Colonic mucosa (tissue), 4 donors: ENCODE data around the gene COA5. TPM values are rescaled to one million over a fixed set of nuclear protein-coding genes. Genes with fewer than 3 reads are reported as not detected.

Experiments used
- DNase-seq: peaks from one replicate; pipeline ENCODE4 v3.0.0-alpha.2; 2020
- H3K27ac ChIP-seq: fragments of 200-600 bp; one replicate; pipeline ENCODE4 v1.8.0; 2021
- H3K27me3 ChIP-seq: fragments of 200-600 bp; one replicate; pipeline ENCODE4 v1.8.0; 2021
- H3K36me3 ChIP-seq: fragments of 200-600 bp; one replicate; pipeline ENCODE4 v1.8.0; 2021
- H3K4me1 ChIP-seq: fragments of 200-600 bp; one replicate; pipeline ENCODE4 v1.8.0; 2021; ENCODE audit warnings: mild to moderate bottlenecking
- H3K4me3 ChIP-seq: fragments of 200-600 bp; one replicate; pipeline ENCODE4 v1.8.0; 2021
- H3K9ac ChIP-seq, 2 donors: one replicate each; pipeline ENCODE4 v1.7.0; 2013; ENCODE audit warnings: control low read depth in 2 of 2, low read depth in 2 of 2, low read length in 2 of 2
- H3K9me3 ChIP-seq: fragments of 200-600 bp; one replicate; pipeline ENCODE4 v1.8.0; 2021
- intact Hi-C: fragments of 100-400 bp; cut with DNase I; formaldehyde crosslinking; loops from one replicate; pipeline ENCODE4 v1.14.1; 2022
- total RNA-seq, 2 donors: library from RNA; stranded (reverse); fragmentation: NEBNext Ultra II Directional in 1 of 2; extraction: Animal tissue kit (Norgen Biotek cat#: 25700) in 1 of 2; gene quantifications; one replicate each; pipeline ENCODE4 v1.2.1, GENCODE V29; 2021
- TF ChIP-seq, protein P1 (sequence below): fragments of 200-600 bp; IDR thresholded peaks from one replicate; pipeline ENCODE4 v1.8.0; 2022; ENCODE audit warnings: antibody characterized with exemption, mild to moderate bottlenecking
- donor health status: healthy.
- donor health status: DM: no; HTN: no; CAD: no.
- donor health status: DM: no; HTN: no; CAD: no.

Gene COA5
- total RNA-seq, 2 donors from 2014 or later = 23.5 to 27.1 TPM

- no peaks in the 10 kb centered on the region for H3K4me1 ChIP-seq
- TF ChIP-seq, protein P1, sequence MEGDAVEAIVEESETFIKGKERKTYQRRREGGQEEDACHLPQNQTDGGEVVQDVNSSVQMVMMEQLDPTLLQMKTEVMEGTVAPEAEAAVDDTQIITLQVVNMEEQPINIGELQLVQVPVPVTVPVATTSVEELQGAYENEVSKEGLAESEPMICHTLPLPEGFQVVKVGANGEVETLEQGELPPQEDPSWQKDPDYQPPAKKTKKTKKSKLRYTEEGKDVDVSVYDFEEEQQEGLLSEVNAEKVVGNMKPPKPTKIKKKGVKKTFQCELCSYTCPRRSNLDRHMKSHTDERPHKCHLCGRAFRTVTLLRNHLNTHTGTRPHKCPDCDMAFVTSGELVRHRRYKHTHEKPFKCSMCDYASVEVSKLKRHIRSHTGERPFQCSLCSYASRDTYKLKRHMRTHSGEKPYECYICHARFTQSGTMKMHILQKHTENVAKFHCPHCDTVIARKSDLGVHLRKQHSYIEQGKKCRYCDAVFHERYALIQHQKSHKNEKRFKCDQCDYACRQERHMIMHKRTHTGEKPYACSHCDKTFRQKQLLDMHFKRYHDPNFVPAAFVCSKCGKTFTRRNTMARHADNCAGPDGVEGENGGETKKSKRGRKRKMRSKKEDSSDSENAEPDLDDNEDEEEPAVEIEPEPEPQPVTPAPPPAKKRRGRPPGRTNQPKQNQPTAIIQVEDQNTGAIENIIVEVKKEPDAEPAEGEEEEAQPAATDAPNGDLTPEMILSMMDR = no peak
- H3K9ac ChIP-seq = no peak overlapping the region
- DNase-seq = peak; percentile 13
- H3K27me3 ChIP-seq = no peaks in the 10 kb centered on the region
- H3K9me3 ChIP-seq = no peaks in the 10 kb centered on the region
- intact Hi-C loops = no loop called here
- H3K4me3 ChIP-seq = no peak overlapping the region
- no peak overlapping the region for H3K27ac ChIP-seq
- H3K36me3 ChIP-seq = no peaks in the 10 kb centered on the region
Observed at GRCh38 chr2:98577313-98577712, 31.0 kb downstream of the COA5 start.

DNA sequence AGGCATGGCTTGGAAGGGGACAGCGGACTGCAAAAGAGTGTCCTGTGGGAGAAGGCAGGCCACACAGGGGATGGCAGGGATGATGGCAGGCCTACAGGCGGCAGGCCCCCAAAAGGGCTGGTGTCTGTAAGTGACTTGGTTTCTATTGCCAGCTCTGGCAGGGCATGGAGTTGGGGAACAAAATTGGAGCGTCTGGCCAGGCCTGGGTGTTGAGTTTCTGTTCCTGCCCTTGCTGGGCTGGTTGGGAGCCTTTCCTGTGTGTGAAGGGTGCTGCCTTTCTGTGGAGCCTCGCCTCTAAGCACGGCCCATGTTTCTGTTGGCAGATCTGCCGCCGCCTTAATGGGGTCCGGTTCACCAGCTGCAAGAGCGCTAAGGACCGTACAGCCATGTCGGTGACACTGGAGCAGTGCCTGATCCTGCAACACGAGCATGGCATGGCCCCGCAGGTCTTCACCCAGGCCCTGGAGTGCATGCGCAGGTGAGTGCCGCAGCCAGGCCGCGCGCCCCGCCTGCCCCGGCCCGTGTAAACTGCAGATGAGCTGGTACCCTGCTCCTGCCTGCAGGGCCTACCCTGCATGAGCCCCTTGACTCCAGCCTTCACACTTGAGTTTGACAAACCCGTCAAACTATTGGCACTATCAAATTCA is 31.5 kb downstream of the COA5 start:
- intact Hi-C loops = no loop called here
- no peaks in the 10 kb centered on the region for H3K4me1 ChIP-seq
- H3K9ac ChIP-seq = no peak overlapping the region
- H3K9me3 ChIP-seq = no peaks in the 10 kb centered on the region
- no peak overlapping the region for H3K27ac ChIP-seq
- TF ChIP-seq, protein P1 = no peak
- H3K36me3 ChIP-seq = no peaks in the 10 kb centered on the region
- DNase-seq = peak; percentile 14
- H3K4me3 ChIP-seq = no peak overlapping the region
- no peaks in the 10 kb centered on the region for H3K27me3 ChIP-seq

- no peaks in the 10 kb centered on the region for H3K36me3 ChIP-seq
- no peak overlapping the region for H3K9ac ChIP-seq
- H3K9me3 ChIP-seq = no peaks in the 10 kb centered on the region
- DNase-seq = no peak
- intact Hi-C loops = no loop called here
- H3K27me3 ChIP-seq = no peaks in the 10 kb centered on the region
- TF ChIP-seq, protein P1 = no peak
- no peak overlapping the region for H3K27ac ChIP-seq
- H3K4me3 ChIP-seq = no peak overlapping the region
- no peaks in the 10 kb centered on the region for H3K4me1 ChIP-seq
Observed at GRCh38 chr2:98573426-98573825, 34.9 kb downstream of the COA5 start.

GRCh38 chr2:98572676-98573075 is 35.6 kb downstream of the COA5 start:
- no peaks in the 10 kb centered on the region for H3K36me3 ChIP-seq
- H3K27me3 ChIP-seq = no peaks in the 10 kb centered on the region
- H3K27ac ChIP-seq = no peak overlapping the region
- TF ChIP-seq, protein P1 = no peak
- intact Hi-C loops = no loop called here
- H3K9me3 ChIP-seq = no peaks in the 10 kb centered on the region
- H3K4me3 ChIP-seq = no peak overlapping the region
- H3K9ac ChIP-seq = no peak overlapping the region
- H3K4me1 ChIP-seq = no peaks in the 10 kb centered on the region
- DNase-seq = no peak

DNA sequence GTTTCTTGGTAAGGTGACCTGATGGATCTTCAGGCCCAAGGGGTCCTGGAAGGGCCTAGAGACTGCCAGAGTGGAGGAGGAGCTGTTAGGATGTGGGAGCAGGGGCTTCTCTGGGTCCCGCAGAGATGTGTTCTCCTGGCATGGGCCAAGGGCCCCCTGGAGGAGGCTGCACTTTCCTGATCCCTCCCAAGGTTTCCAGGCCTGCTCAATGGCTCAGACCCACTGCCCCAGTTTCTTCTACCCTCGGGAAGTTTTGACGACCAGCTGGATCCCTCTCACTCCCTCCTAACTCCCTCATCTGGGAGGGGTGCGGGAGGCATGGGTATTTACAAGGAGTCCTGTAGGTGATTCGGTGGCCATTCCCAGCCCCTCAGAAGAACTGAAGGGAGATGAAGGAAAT is 36.1 kb downstream of the COA5 start:
- no peak overlapping the region for H3K27ac ChIP-seq
- H3K4me3 ChIP-seq = no peak overlapping the region
- no peak for DNase-seq
- no peaks in the 10 kb centered on the region for H3K27me3 ChIP-seq
- no peaks in the 10 kb centered on the region for H3K4me1 ChIP-seq
- intact Hi-C loops = no loop called here
- TF ChIP-seq, protein P1 = no peak
- H3K36me3 ChIP-seq = no peaks in the 10 kb centered on the region
- no peak overlapping the region for H3K9ac ChIP-seq
- H3K9me3 ChIP-seq = no peaks in the 10 kb centered on the region
